ENCODE data around the gene PNP.

Gene PNP

DNA sequence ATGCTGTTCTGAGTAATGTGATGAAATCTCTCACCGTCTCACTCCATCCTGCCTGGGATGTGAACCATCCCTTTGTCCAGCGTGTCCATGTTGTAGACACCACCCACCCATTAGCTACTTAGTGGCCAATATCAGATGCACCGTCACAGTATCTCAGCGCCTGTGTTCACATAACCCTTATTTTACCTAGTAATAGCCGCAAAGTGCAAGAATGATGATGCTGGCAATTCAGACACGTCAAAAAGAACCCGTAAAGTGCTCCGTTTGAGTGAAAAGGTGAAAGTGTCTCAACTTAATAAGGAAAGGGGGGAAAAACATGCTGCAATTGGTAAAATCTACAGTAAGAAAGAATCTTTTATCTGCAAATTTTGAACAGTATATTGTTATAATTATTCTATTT, 39.2 kb downstream of the PNP start:
- Histone ChIP-seq H3K4me3 (ENCODE audit: low read length) (no peak overlapping the region), H2AFZ (ENCODE audit: low read length) (no peak overlapping the region), H3K79me2 (ENCODE audit: low read length) (no peaks in the 10 kb centered on the region), H3K36me3 (replicated peaks; ENCODE audit: insufficient read depth, low read length) (no peaks in the 10 kb centered on the region), H3K9ac (ENCODE audit: low read length) (no peak overlapping the region), H3K4me2 (ENCODE audit: low read depth, low read length) (no peak overlapping the region), H3K9me2 (replicated peaks; ENCODE audit: insufficient read depth, low read length) (no peaks in the 10 kb centered on the region), H3K4me1 (ENCODE audit: low read length) (no peaks in the 10 kb centered on the region), H3K27me3 (replicated peaks; ENCODE audit: insufficient read depth, low read length) (no peaks in the 10 kb centered on the region), H4K20me1 (ENCODE audit: insufficient read depth, low read length) (no peaks in the 10 kb centered on the region), H3K27ac (ENCODE audit: low read length) (no peak overlapping the region), H3K9me3 (replicated peaks; ENCODE audit: insufficient read depth, low read length) (no peaks in the 10 kb centered on the region), H3F3A (ENCODE audit: insufficient read depth, low read length) (no peaks in the 10 kb centered on the region)
- no peak for DNase-seq
- TF ChIP-seq EZH2 (optimal IDR thresholded peaks at IDR 0.05; ENCODE audit: low read depth, low read length) (no peak), EZH2phosphoT487 (IDR thresholded peaks at IDR 0.05; ENCODE audit: low read length) (no peak)
- TF ChIP-seq, protein P1, sequence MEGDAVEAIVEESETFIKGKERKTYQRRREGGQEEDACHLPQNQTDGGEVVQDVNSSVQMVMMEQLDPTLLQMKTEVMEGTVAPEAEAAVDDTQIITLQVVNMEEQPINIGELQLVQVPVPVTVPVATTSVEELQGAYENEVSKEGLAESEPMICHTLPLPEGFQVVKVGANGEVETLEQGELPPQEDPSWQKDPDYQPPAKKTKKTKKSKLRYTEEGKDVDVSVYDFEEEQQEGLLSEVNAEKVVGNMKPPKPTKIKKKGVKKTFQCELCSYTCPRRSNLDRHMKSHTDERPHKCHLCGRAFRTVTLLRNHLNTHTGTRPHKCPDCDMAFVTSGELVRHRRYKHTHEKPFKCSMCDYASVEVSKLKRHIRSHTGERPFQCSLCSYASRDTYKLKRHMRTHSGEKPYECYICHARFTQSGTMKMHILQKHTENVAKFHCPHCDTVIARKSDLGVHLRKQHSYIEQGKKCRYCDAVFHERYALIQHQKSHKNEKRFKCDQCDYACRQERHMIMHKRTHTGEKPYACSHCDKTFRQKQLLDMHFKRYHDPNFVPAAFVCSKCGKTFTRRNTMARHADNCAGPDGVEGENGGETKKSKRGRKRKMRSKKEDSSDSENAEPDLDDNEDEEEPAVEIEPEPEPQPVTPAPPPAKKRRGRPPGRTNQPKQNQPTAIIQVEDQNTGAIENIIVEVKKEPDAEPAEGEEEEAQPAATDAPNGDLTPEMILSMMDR (IDR thresholded peaks at IDR 0.05; ENCODE audit: low read length) = no peak

DNA sequence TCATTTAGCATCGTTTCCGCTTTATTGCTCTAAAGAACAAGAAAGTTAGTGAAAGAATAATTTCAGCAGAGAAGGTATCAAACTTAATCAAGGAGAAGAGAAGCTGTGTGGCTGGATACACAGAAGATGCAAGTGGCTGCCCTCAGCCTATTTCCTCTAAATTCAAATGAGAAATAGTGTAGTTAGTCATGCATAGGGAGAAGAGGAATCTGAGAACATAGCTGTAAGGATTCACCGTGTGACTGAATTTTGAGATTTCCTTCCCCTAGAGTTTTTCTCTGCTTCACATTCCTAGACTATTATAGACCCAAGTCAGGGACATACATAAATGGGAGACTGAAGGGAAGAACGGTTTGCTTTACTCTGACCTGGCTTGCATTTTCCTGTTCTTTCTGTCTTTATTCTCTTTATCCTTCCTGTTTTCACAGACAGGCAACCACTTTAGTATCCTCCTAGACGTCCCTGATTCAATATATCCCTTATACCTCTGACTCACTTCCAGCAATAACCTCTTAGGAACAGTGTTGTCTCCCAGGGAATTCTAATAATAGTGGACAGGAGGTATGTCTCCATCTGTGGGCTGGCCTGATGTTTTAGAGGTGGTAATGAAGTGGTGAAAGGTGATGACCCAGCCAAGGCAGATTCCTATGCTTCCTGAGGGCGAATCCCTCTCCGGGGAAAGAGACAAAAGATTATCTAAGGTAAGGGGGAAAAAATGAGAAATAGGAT, 43.1 kb downstream of the PNP start:
- no peak overlapping the region for H3K4me3 ChIP-seq (ENCODE audit: low read length)
- H3K79me2 ChIP-seq (ENCODE audit: low read length) = no peaks in the 10 kb centered on the region
- TF ChIP-seq EZH2 (optimal IDR thresholded peaks at IDR 0.05; ENCODE audit: low read depth, low read length) = no peak
- no peak overlapping the region for H3K9ac ChIP-seq (ENCODE audit: low read length)
- no peaks in the 10 kb centered on the region for H4K20me1 ChIP-seq (ENCODE audit: insufficient read depth, low read length)
- DNase-seq = no peak
- no peak overlapping the region for H3K4me2 ChIP-seq (ENCODE audit: low read depth, low read length)
- H3K36me3 ChIP-seq (replicated peaks; ENCODE audit: insufficient read depth, low read length) = no peaks in the 10 kb centered on the region
- H3F3A ChIP-seq (ENCODE audit: insufficient read depth, low read length) = no peaks in the 10 kb centered on the region
- H3K27ac ChIP-seq (ENCODE audit: low read length) = no peak overlapping the region
- H2AFZ ChIP-seq (ENCODE audit: low read length) = no peak overlapping the region
- H3K9me2 ChIP-seq (replicated peaks; ENCODE audit: insufficient read depth, low read length) = no peaks in the 10 kb centered on the region
- no peaks in the 10 kb centered on the region for H3K9me3 ChIP-seq (replicated peaks; ENCODE audit: insufficient read depth, low read length)
- no peaks in the 10 kb centered on the region for H3K4me1 ChIP-seq (ENCODE audit: low read length)
- no peaks in the 10 kb centered on the region for H3K27me3 ChIP-seq (replicated peaks; ENCODE audit: insufficient read depth, low read length)

DNA sequence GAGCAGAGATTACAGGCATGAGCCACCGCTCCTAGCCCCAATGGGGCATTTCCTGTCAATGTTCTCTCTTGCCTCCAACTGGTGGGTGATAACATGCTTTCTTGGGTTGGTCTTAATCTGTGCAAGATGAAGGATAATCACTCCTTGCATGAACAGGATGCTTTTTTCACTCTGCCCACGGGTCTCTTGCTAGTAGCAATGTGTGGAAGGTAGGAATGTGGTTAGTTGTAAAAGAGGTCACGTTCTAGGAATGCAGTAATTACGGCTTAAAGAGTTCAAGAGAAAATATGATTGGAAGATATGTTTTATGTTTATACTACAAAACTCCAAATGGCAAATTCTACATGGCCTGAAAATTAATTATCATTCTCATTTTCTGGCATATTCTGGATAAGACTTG, 46.6 kb downstream of the PNP start:
- Histone ChIP-seq H3F3A (ENCODE audit: insufficient read depth, low read length) (no peaks in the 10 kb centered on the region), H4K20me1 (ENCODE audit: insufficient read depth, low read length) (no peaks in the 10 kb centered on the region), H3K9me3 (replicated peaks; ENCODE audit: insufficient read depth, low read length) (no peaks in the 10 kb centered on the region), H3K4me1 (ENCODE audit: low read length) (no peaks in the 10 kb centered on the region), H3K4me2 (ENCODE audit: low read depth, low read length) (no peak overlapping the region), H3K4me3 (ENCODE audit: low read length) (no peak overlapping the region), H3K9ac (ENCODE audit: low read length) (no peak overlapping the region), H3K27ac (ENCODE audit: low read length) (no peak overlapping the region), H3K36me3 (replicated peaks; ENCODE audit: insufficient read depth, low read length) (no peaks in the 10 kb centered on the region), H3K27me3 (replicated peaks; ENCODE audit: insufficient read depth, low read length) (no peaks in the 10 kb centered on the region), H2AFZ (ENCODE audit: low read length) (no peak overlapping the region), H3K79me2 (ENCODE audit: low read length) (no peaks in the 10 kb centered on the region), H3K9me2 (replicated peaks; ENCODE audit: insufficient read depth, low read length) (no peaks in the 10 kb centered on the region)
- DNase-seq = no peak
- no peak for TF ChIP-seq EZH2phosphoT487 (IDR thresholded peaks at IDR 0.05; ENCODE audit: low read length)
- TF ChIP-seq, protein P1 (IDR thresholded peaks at IDR 0.05; ENCODE audit: low read length) = no peak
- no peak for TF ChIP-seq EZH2 (optimal IDR thresholded peaks at IDR 0.05; ENCODE audit: low read depth, low read length)

DNA sequence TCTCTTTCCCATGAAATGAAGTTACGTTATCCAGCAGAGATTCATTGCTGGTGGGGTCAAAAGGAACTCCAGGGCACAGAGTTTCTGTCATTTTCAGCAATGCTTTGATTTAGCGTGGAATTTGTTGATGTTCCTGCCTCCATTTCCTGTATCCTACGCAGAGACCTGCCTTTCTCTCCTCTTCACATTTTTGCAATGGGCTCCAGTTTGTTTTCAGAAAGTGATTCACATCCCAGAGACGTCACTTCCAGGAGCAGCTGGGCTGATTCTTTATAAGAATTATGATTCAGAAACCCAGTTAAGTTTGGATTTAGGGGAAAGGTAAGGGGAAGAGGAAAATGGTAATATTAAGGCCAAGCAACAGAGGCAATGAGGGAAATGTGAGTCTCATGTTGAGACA, 47.7 kb downstream of the PNP start:
- Histone ChIP-seq H3K9ac (ENCODE audit: low read length) (no peak overlapping the region), H3K4me1 (ENCODE audit: low read length) (no peaks in the 10 kb centered on the region), H4K20me1 (ENCODE audit: insufficient read depth, low read length) (no peaks in the 10 kb centered on the region), H3K36me3 (replicated peaks; ENCODE audit: insufficient read depth, low read length) (no peaks in the 10 kb centered on the region), H3K27me3 (replicated peaks; ENCODE audit: insufficient read depth, low read length) (no peaks in the 10 kb centered on the region), H3K4me3 (ENCODE audit: low read length) (no peak overlapping the region), H3K9me2 (replicated peaks; ENCODE audit: insufficient read depth, low read length) (no peaks in the 10 kb centered on the region), H3K9me3 (replicated peaks; ENCODE audit: insufficient read depth, low read length) (no peaks in the 10 kb centered on the region), H3F3A (ENCODE audit: insufficient read depth, low read length) (no peaks in the 10 kb centered on the region), H3K4me2 (ENCODE audit: low read depth, low read length) (no peak overlapping the region), H2AFZ (ENCODE audit: low read length) (no peak overlapping the region), H3K79me2 (ENCODE audit: low read length) (no peaks in the 10 kb centered on the region), H3K27ac (ENCODE audit: low read length) (no peak overlapping the region)
- no peak for DNase-seq
- TF ChIP-seq, protein P1 (IDR thresholded peaks at IDR 0.05; ENCODE audit: low read length) = no peak
- TF ChIP-seq EZH2 (optimal IDR thresholded peaks at IDR 0.05; ENCODE audit: low read depth, low read length) (no peak), EZH2phosphoT487 (IDR thresholded peaks at IDR 0.05; ENCODE audit: low read length) (no peak)

All from MM.1S (cell line).